Kidney epithelial cell (primary cell): ENCODE data around the gene MCAT. TPM values are rescaled to one million over a fixed set of nuclear protein-coding genes. Genes with fewer than 3 reads are reported as not detected.
"Not testable (repeated sequence)": the region's sequence is repeated elsewhere in the genome, so short reads cannot be mapped to it uniquely, and the experiment has no call there.

Experiments used
- DNase-seq: peaks from one replicate; pipeline ENCODE4 v3.0.0-alpha.2; 2010; ENCODE audit warnings: low read depth
- H3K27me3 ChIP-seq: 2 replicates; pipeline ENCODE4 v1.6.0; 2011; ENCODE audit warnings: low read length; ENCODE audit not compliant: control insufficient read depth, insufficient read depth
- H3K36me3 ChIP-seq: 2 replicates; pipeline ENCODE4 v1.5.1; 2011; ENCODE audit warnings: low read length; ENCODE audit not compliant: control insufficient read depth, insufficient read depth
- H3K4me3 ChIP-seq: 2 replicates; pipeline ENCODE4 v1.5.1; 2011; ENCODE audit warnings: low read depth, mild to moderate bottlenecking, control low read depth, low read length
- CTCF ChIP-seq: IDR thresholded peaks from 2 replicates; pipeline ENCODE4 v1.5.1; 2011; ENCODE audit warnings: mild to moderate bottlenecking, moderate library complexity, low read length, control low read depth, inconsistent platforms; ENCODE audit not compliant: insufficient read depth, poor library complexity, severe bottlenecking
- total RNA-seq: library from RNA; depleted of rRNA; stranded (reverse); fragments of >200 nt; gene quantifications from 2 replicates; pipeline ENCODE4 v1.2.3, GENCODE V29; 2015

The MCAT gene
- total RNA-seq, 1 donor from 2014 or later = 32.8 TPM

DNA sequence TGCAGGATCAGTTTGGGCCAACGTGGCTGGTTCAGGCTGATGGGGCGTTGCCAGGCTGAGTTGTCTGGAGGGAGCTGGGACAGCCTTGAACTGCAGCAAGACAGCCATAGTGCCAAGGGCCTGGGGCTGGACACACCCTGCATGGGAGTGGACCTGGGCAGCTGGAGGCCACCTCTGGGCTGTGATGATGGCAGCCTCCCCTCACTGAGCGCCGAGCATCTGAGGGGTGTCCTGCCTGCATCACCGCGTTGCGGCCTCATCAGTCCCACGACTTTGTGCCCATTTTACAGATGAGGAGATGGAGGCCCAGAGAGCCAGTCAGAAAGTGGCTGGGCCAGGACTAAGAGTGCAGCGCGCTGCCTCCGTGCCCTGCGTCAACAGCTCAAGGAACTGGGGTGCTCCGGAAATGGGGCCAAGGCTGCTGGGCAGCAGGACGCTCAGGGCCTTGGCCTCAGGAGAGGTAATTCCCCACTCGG lies 7.6 kb upstream of the MCAT start:
- no peak for TF ChIP-seq CTCF
- no peak for DNase-seq
- Histone ChIP-seq H3K36me3 (no peaks in the 10 kb centered on the region), H3K27me3 (no peaks in the 10 kb centered on the region), H3K4me3 (peak overlapping the region; percentile 76)

DNA sequence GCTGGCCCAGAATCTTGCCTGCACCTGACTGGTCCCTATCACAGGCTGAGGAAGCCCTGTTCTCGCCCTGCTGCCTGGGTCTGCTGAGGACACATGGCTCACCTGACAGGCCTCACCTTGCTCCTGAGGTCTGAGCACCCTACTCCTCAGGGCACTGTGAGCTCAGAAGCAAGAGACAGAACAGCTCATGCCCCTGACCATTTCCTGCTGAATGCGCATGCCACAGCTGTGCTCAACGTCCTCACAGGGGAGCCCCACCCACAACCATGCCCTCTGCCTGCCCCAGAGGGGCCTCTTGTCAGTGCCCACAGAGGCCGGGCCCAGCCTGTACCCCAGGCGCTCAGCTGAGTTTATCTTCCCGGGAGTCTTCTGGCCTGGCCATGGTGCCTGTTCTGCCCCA lies 5.4 kb upstream of the MCAT start:
- no peak for DNase-seq
- no peak for TF ChIP-seq CTCF
- Histone ChIP-seq H3K27me3 (no peaks in the 10 kb centered on the region), H3K36me3 (no peaks in the 10 kb centered on the region), H3K4me3 (no peak overlapping the region)

DNA sequence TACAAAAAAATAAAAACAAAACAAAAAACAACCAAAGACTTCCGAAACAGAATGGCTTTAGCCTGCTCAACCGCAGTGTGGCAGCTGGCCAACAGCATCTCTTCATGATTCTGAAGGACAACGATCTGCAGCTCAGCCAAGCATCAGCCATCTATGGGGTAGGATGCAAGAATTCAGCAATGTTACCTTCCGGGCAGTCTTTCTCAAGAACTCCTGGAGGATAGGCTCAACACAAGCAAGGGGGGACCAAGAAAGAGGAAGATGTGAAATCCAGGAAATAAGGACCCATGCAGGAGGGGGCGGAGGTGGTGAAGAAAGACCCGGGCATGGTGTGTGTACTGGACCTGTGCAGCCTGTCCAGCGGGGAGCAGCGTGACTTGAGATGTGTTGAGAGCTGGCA lies 4.6 kb upstream of the MCAT start:
- Histone ChIP-seq H3K36me3 (no peaks in the 10 kb centered on the region), H3K4me3 (no peak overlapping the region), H3K27me3 (no peaks in the 10 kb centered on the region)
- no peak for TF ChIP-seq CTCF
- no peak for DNase-seq

DNA sequence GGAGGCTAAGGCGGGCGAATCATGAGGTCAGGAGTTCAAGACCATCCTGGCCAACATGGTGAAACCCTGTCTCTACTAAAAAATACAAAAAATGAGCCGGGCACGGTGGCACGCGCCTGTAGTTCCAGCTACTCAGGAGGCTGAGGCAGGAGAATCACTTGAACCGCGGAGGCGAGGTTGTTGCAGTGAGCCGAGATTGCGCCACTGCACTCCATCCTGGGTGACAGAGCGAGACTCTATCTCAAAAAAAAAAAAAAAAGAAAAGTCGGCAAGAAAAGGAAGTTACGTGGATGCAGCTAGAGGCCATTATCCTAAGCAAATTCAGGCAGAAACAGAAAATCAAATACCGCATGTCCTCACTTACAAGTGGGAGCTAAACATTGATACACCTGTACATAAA lies 3.1 kb upstream of the MCAT start:
- DNase-seq, H3K4me3 ChIP-seq, H3K27me3 ChIP-seq, H3K36me3 ChIP-seq: not testable (repeated sequence)

DNA sequence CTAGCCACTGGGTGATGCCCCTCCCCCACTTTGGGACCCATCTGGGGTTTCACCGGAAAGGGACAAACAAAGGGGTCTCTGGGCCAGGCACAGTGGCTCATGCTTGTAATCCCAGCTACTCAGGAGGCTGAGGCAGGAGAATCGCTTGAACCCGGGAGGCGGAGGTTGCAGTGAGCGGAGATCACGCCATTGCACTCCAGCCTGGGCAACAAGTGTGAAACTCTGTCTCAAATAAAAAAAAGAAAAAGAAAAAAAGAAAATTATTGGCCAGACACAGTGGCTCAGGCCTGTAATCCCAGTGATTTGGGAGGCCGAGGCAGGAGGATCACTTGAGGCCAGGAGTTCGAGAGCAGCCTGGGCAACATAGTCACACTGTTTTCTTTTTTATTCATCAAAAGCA lies 2.2 kb upstream of the MCAT start:
- H3K4me3 ChIP-seq, H3K27me3 ChIP-seq, DNase-seq, H3K36me3 ChIP-seq: not testable (repeated sequence)

GRCh38 chr22:43144949-43145348 lies 1.8 kb upstream of the MCAT start:
- no peak for DNase-seq
- TF ChIP-seq CTCF = no peak
- H3K4me3 ChIP-seq = no peak overlapping the region
- no peaks in the 10 kb centered on the region for H3K36me3 ChIP-seq
- no peaks in the 10 kb centered on the region for H3K27me3 ChIP-seq

DNA sequence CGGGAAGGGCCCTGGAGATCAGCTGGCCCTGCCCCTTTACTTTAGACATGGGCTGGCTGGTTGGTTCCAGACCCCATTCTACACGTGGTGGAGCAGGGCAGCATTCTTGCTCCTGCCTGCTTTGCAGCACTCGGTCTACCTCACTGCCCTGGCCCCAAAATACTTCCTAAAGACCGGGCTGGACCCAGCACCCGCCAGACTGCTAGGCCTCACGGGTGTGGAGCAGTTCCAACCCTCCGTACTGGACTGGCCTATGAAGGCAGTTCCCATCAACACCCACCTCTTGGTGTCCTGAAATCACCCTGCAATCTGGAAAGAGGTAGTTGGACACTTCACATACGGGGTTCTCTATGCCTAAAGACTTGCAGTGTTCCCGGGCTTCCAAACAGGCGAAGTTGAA lies 6.4 kb downstream of the MCAT start:
- TF ChIP-seq CTCF = no peak
- Histone ChIP-seq H3K27me3 (no peaks in the 10 kb centered on the region), H3K4me3 (no peak overlapping the region), H3K36me3 (peaks cover 3% of the 10 kb centered on the region)
- DNase-seq = no peak
